Vagina (tissue), 2 donors: ENCODE measurements around the gene PSPN.
"Not testable (repeated sequence)": the region's sequence is repeated elsewhere in the genome, so short reads cannot be mapped to it uniquely, and the experiment has no call there.

ENCODE experiments used
- POLR2AphosphoS5 ChIP-seq, 2 donors: sonication (generic); formaldehyde crosslinking; IDR thresholded peaks; one replicate each; pipeline ENCODE4 v1.9.0; 2017; ENCODE audit warnings: antibody characterized with exemption in 2 of 2, mild to moderate bottlenecking in 2 of 2, low read depth in 1 of 2; ENCODE audit not compliant: insufficient read depth in 1 of 2
- TF ChIP-seq, protein P1 (sequence below), 3 experiments: fragments of 450-650 bp in 2 of 3; fragments of 200-600 bp in 1 of 3; sonication (generic) in 1 of 3; IDR thresholded peaks; one replicate each; pipeline ENCODE4 v1.5.1; 2017 to 2019; ENCODE audit warnings: antibody characterized with exemption in 3 of 3, mild to moderate bottlenecking in 2 of 3, moderate library complexity in 2 of 3

GRCh38 chr19:6349271-6349670 is 26.5 kb downstream of the PSPN start:
- TF ChIP-seq, protein P1, sequence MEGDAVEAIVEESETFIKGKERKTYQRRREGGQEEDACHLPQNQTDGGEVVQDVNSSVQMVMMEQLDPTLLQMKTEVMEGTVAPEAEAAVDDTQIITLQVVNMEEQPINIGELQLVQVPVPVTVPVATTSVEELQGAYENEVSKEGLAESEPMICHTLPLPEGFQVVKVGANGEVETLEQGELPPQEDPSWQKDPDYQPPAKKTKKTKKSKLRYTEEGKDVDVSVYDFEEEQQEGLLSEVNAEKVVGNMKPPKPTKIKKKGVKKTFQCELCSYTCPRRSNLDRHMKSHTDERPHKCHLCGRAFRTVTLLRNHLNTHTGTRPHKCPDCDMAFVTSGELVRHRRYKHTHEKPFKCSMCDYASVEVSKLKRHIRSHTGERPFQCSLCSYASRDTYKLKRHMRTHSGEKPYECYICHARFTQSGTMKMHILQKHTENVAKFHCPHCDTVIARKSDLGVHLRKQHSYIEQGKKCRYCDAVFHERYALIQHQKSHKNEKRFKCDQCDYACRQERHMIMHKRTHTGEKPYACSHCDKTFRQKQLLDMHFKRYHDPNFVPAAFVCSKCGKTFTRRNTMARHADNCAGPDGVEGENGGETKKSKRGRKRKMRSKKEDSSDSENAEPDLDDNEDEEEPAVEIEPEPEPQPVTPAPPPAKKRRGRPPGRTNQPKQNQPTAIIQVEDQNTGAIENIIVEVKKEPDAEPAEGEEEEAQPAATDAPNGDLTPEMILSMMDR (IDR thresholded peaks at IDR 0.05) = not testable (repeated sequence)
- not testable (repeated sequence) for TF ChIP-seq POLR2AphosphoS5 (IDR thresholded peaks at IDR 0.05; ENCODE audit: insufficient read depth in 1 of 2, low read depth in 1 of 2)
